H1 (cell line): ENCODE results near the gene ACSL6.

ENCODE experiments used
- CTCF ChIP-seq, 3 experiments: IDR thresholded peaks; 1 replicate in 2 of 3; 2 replicates in 1 of 3; pipeline versions ENCODE4 v1.5.1 to v1.6.1; 2011; ENCODE audit warnings: low read length in 3 of 3, mild to moderate bottlenecking in 3 of 3, inconsistent platforms in 2 of 3, low read depth in 1 of 3, moderate library complexity in 1 of 3; ENCODE audit not compliant: insufficient read depth in 1 of 3; ENCODE audit errors: control extremely low read depth in 1 of 3
- EP300 ChIP-seq, 2 experiments: IDR thresholded peaks; 1 replicate in 1 of 2; 2 replicates in 1 of 2; pipeline ENCODE4 v1.6.1; 2011 to 2012; ENCODE audit warnings: low read depth in 2 of 2, low read length in 2 of 2, mild to moderate bottlenecking in 2 of 2, borderline replicate concordance in 1 of 2, inconsistent platforms in 1 of 2, moderate library complexity in 1 of 2
- EZH2 ChIP-seq: fragments of 200-600 bp; sonication (generic); IDR thresholded peaks from 2 replicates; pipeline ENCODE4 v1.7.1; 2012; ENCODE audit warnings: low read depth, mild to moderate bottlenecking, moderate library complexity, low read length, inconsistent platforms; ENCODE audit not compliant: severe bottlenecking
- HDAC2 ChIP-seq, 2 experiments: fragments of 300-600 bp in 1 of 2; sonication (generic) in 1 of 2; IDR thresholded peaks; 2 replicates each; pipeline ENCODE4 v1.6.1; 2011 to 2012; ENCODE audit warnings: low read depth in 2 of 2, low read length in 2 of 2, mild to moderate bottlenecking in 2 of 2, moderate library complexity in 2 of 2, borderline replicate concordance in 1 of 2, inconsistent platforms in 1 of 2
- HDAC6 ChIP-seq: IDR thresholded peaks from one replicate; pipeline ENCODE4 v1.7.1; 2012; ENCODE audit warnings: low read depth, mild to moderate bottlenecking, inconsistent platforms, low read length, moderate library complexity
- KDM5A ChIP-seq: fragments of 200-600 bp; IDR thresholded peaks from 2 replicates; pipeline ENCODE4 v1.7.1; 2012; ENCODE audit warnings: mild to moderate bottlenecking, low read length, inconsistent platforms, mixed read lengths
- MAFK ChIP-seq: IDR thresholded peaks from 2 replicates; pipeline ENCODE4 v1.6.1; 2012; ENCODE audit warnings: low read depth, mild to moderate bottlenecking, improper control_type of control experiment, low read length
- SIX5 ChIP-seq: IDR thresholded peaks from 2 replicates; pipeline ENCODE4 v1.6.1; 2011; ENCODE audit warnings: mild to moderate bottlenecking, low read depth, low read length

- TF ChIP-seq CTCF (IDR thresholded peaks at IDR 0.05; ENCODE audit: control extremely low read depth in 1 of 3, insufficient read depth in 1 of 3, low read depth in 1 of 3, low read length in 3 of 3) (no peak), HDAC6 (no peak), HDAC2 (IDR thresholded peaks at IDR 0.05; ENCODE audit: borderline replicate concordance in 1 of 2, low read depth in 2 of 2, low read length in 2 of 2) (no peak), EP300 (IDR thresholded peaks at IDR 0.05; ENCODE audit: borderline replicate concordance in 1 of 2, low read depth in 2 of 2, low read length in 2 of 2) (no peak), MAFK (no peak), KDM5A (no peak), EZH2 (no peak), SIX5 (no peak)
Observed at GRCh38 chr5:132059696-132060500, 48.4 kb upstream of the ACSL6 start.
